ENCODE results near the gene ITGAX. TPM values are rescaled to one million over a fixed set of nuclear protein-coding genes. Genes with fewer than 3 reads are reported as not detected.
A peak's percentile ranks its signal among the peaks of the same experiment; 100 is the strongest.

ITGAX gene
- total and polyA plus RNA-seq, 2 donors (not counting 1 experiment from before 2014, with no cell fraction given), result under 0.01 TPM; not detected in 1

- no peaks in the 10 kb centered on the region for H3K4me1 ChIP-seq (ENCODE audit: control insufficient read depth, extremely low read depth, insufficient read depth, low read length)
- no peaks in the 10 kb centered on the region for H3K79me2 ChIP-seq (ENCODE audit: control insufficient read depth, insufficient read depth, low read length)
- no peak overlapping the region for H3K4me3 ChIP-seq (replicated peaks in 1 of 4; ENCODE audit: control extremely low read depth in 1 of 4, insufficient read depth in 1 of 4, low read depth in 3 of 4, low read length in 4 of 4)
- no peaks in the 10 kb centered on the region for H3K9me3 ChIP-seq (ENCODE audit: control insufficient read depth, insufficient read depth, low read depth, low read length)
- no peak for DNase-seq (ENCODE audit: low read depth in 2 of 2)
- H3K27me3 ChIP-seq (ENCODE audit: control insufficient read depth, insufficient read depth, low read length), result no peaks in the 10 kb centered on the region
- no peak overlapping the region for H3K27ac ChIP-seq (ENCODE audit: insufficient read depth, low read length)
- no peak overlapping the region for H2AFZ ChIP-seq (ENCODE audit: low read length)
- H3K9ac ChIP-seq (ENCODE audit: insufficient read depth, low read length), result no peak overlapping the region
- H4K20me1 ChIP-seq (ENCODE audit: control insufficient read depth, extremely low read depth, insufficient read depth, low read length), result no peaks in the 10 kb centered on the region
- H3K4me2 ChIP-seq (ENCODE audit: extremely low read depth, insufficient read depth, low read length), result no peak overlapping the region
- no peak for TF ChIP-seq CTCF (conservative IDR thresholded peaks at IDR 0.05 in 1 of 2, IDR thresholded peaks at IDR 0.05 in 1 of 2; ENCODE audit: low read depth in 1 of 2, low read length in 2 of 2)
- H3K36me3 ChIP-seq (ENCODE audit: control insufficient read depth, insufficient read depth, low read length), result no peaks in the 10 kb centered on the region
Observed at GRCh38 chr16:31377210-31377903, 22.4 kb downstream of the ITGAX start.

GRCh38 chr16:31380201-31380600 is 25.2 kb downstream of the ITGAX start:
- Histone ChIP-seq H3K79me2 (ENCODE audit: control insufficient read depth, insufficient read depth, low read length) (no peaks in the 10 kb centered on the region), H3K27me3 (ENCODE audit: control insufficient read depth, insufficient read depth, low read length) (no peaks in the 10 kb centered on the region), H3K4me2 (ENCODE audit: extremely low read depth, insufficient read depth, low read length) (no peak overlapping the region)

GRCh38 chr16:31382485-31383161 is 27.6 kb downstream of the ITGAX start:
- Histone ChIP-seq H3K27me3 (ENCODE audit: control insufficient read depth, insufficient read depth, low read length) (no peaks in the 10 kb centered on the region), H3K79me2 (ENCODE audit: control insufficient read depth, insufficient read depth, low read length) (no peaks in the 10 kb centered on the region), H3K9me3 (ENCODE audit: control insufficient read depth, insufficient read depth, low read depth, low read length) (no peaks in the 10 kb centered on the region), H2AFZ (ENCODE audit: low read length) (no peak overlapping the region), H3K36me3 (ENCODE audit: control insufficient read depth, insufficient read depth, low read length) (no peaks in the 10 kb centered on the region), H3K4me3 (replicated peaks in 1 of 4; ENCODE audit: control extremely low read depth in 1 of 4, insufficient read depth in 1 of 4, low read depth in 3 of 4, low read length in 4 of 4) (no peak overlapping the region), H3K27ac (ENCODE audit: insufficient read depth, low read length) (no peak overlapping the region), H3K4me1 (ENCODE audit: control insufficient read depth, extremely low read depth, insufficient read depth, low read length) (no peaks in the 10 kb centered on the region), H4K20me1 (ENCODE audit: control insufficient read depth, extremely low read depth, insufficient read depth, low read length) (no peaks in the 10 kb centered on the region), H3K4me2 (ENCODE audit: extremely low read depth, insufficient read depth, low read length) (no peak overlapping the region), H3K9ac (ENCODE audit: insufficient read depth, low read length) (no peak overlapping the region)
- TF ChIP-seq EZH2 (IDR thresholded peaks at IDR 0.05; ENCODE audit: low read length, missing control alignments) (no peak), CTCF (conservative IDR thresholded peaks at IDR 0.05 in 1 of 2, IDR thresholded peaks at IDR 0.05 in 1 of 2; ENCODE audit: low read depth in 1 of 2, low read length in 2 of 2) (peak; percentile 57 to 68)
- DNase-seq (ENCODE audit: low read depth in 2 of 2), result peak; percentile 6 to 36

More at GRCh38 chr16:31380201-31380600, 25.2 kb downstream of the ITGAX start:
- TF ChIP-seq EZH2 (IDR thresholded peaks at IDR 0.05; ENCODE audit: low read length, missing control alignments) (no peak), CTCF (conservative IDR thresholded peaks at IDR 0.05 in 1 of 2, IDR thresholded peaks at IDR 0.05 in 1 of 2; ENCODE audit: low read depth in 1 of 2, low read length in 2 of 2) (no peak)
- Histone ChIP-seq H3K4me3 (replicated peaks in 1 of 4; ENCODE audit: control extremely low read depth in 1 of 4, insufficient read depth in 1 of 4, low read depth in 3 of 4, low read length in 4 of 4) (no peak overlapping the region), H3K4me1 (ENCODE audit: control insufficient read depth, extremely low read depth, insufficient read depth, low read length) (no peaks in the 10 kb centered on the region), H4K20me1 (ENCODE audit: control insufficient read depth, extremely low read depth, insufficient read depth, low read length) (no peaks in the 10 kb centered on the region), H3K36me3 (ENCODE audit: control insufficient read depth, insufficient read depth, low read length) (no peaks in the 10 kb centered on the region), H3K27ac (ENCODE audit: insufficient read depth, low read length) (no peak overlapping the region), H3K9ac (ENCODE audit: insufficient read depth, low read length) (no peak overlapping the region), H3K9me3 (ENCODE audit: control insufficient read depth, insufficient read depth, low read depth, low read length) (no peaks in the 10 kb centered on the region), H2AFZ (ENCODE audit: low read length) (no peak overlapping the region)
- DNase-seq (ENCODE audit: low read depth in 2 of 2), result no peak
